ENCODE measurements around the gene MAST4. TPM values are rescaled to one million over a fixed set of nuclear protein-coding genes. Genes with fewer than 3 reads are reported as not detected.
A peak's percentile ranks its signal among the peaks of the same experiment; 100 is the strongest.

MAST4 gene
- total RNA-seq, 1 experiment from 2014 or later: 3.3 TPM

DNA sequence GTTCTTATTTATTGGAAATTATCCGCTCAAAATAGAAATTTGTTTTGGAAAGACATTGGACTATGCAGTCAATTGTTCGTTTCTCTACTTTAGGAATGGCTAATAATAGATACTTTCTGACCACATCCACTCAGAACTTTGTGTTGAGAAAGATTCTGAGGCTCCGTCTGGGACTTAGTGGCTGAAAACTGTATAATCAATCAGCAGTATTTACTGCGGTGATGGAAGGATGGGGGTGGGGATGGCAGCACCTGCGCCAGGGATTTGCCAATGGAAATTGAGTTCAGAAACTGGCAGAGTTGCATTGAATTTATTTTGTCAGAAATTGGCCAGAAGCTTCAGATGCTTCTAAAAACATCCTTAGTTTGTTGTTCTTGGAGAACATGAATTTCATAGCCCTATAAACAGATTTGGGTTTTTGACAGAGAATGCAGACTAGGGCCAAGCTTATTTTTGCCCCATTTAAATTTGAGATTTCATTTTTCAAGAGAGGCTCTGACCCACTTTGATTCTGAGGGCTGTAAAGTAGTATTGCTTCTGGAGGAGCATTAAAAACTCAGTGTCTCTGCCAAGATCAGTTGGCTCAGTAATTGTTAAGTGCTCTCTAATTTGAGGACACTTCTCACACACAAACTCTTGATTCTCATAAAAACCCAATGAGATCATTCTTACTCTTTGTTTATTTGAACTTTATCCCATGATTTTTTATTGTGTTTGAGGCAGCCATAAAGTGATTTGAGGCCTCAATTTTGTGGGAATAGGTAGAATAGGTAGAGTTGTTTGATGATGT is 385.3 kb downstream of the MAST4 start:
- Histone ChIP-seq H3K27me3 (no peaks in the 10 kb centered on the region), H3K27ac (no peak overlapping the region)
- no peak for DNase-seq

DNA sequence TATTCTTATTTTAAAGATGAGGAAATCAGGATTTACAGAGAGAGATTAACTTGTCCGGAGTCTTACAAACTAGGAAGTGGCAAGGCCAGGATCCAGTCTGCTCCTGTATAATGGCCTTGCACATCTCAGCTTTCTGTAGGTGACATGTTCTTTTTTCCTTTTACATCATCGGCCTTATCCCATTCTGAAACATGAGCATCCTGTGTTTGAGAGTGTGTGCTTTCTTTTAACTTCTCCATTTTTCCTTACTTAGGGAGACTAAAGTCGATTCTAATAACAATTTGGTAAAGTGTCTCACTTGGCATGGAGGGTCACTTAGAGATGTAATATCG is 385.8 kb downstream of the MAST4 start:
- Histone ChIP-seq H3K27me3 (no peaks in the 10 kb centered on the region), H3K36me3 (no peaks in the 10 kb centered on the region), H3K4me1 (no peaks in the 10 kb centered on the region), H3K27ac (no peak overlapping the region), H3K9me3 (replicated peaks) (no peaks in the 10 kb centered on the region), H3K4me3 (no peak overlapping the region)
- DNase-seq: no peak

More for the DNA sequence above, 385.3 kb downstream of the MAST4 start:
- no peaks in the 10 kb centered on the region for H3K36me3 ChIP-seq
- no peaks in the 10 kb centered on the region for H3K4me1 ChIP-seq
- no peaks in the 10 kb centered on the region for H3K9me3 ChIP-seq (replicated peaks)
- no peak overlapping the region for H3K4me3 ChIP-seq

DNA sequence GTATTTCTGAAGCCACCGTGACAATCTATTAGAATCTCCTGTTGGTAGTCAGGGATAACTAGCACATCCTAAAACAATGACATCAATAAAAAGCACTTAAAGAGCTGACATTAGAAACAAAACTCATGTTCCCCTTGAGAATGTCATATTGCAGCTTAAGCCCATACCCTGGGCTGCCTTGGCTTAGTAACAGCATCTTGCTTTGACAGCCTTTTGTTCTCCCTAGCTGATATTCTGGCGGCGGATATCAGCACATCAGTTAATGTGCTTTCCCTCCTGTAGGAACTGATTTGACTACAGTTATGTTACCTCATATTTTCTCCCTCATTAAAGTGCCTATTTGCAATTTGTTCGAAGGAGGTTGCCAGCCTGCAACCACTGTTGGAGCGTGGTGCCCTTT is 386.3 kb downstream of the MAST4 start:
- H3K27me3 ChIP-seq: no peaks in the 10 kb centered on the region
- DNase-seq: no peak
- no peak overlapping the region for H3K27ac ChIP-seq
- no peak overlapping the region for H3K4me3 ChIP-seq
- no peaks in the 10 kb centered on the region for H3K9me3 ChIP-seq (replicated peaks)
- no peaks in the 10 kb centered on the region for H3K36me3 ChIP-seq
- H3K4me1 ChIP-seq: no peaks in the 10 kb centered on the region

DNA sequence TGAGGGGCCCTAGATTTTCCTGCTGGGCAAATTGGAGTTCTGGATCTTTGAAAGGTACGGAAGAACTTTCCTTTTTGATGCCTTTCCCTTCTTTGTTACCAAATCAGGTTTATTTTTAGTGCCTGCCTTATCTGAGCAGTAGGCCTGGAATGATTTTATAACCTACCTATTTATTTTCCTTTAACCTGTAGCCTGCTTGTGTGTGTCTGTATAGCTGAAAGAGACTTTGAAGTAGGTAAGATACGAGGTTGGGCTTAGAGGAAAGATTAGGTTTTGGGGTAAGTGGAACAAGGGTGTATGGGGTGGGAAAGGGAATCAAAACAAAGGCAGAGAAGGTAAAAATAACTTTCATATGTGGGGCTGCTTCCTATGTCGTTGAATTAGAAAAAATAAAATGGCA is 389.2 kb downstream of the MAST4 start:
- no peak for DNase-seq
- no peak overlapping the region for H3K27ac ChIP-seq
- H3K27me3 ChIP-seq: no peaks in the 10 kb centered on the region
- no peaks in the 10 kb centered on the region for H3K9me3 ChIP-seq (replicated peaks)
- H3K4me1 ChIP-seq: no peaks in the 10 kb centered on the region
- H3K36me3 ChIP-seq: no peaks in the 10 kb centered on the region
- H3K4me3 ChIP-seq: no peak overlapping the region

DNA sequence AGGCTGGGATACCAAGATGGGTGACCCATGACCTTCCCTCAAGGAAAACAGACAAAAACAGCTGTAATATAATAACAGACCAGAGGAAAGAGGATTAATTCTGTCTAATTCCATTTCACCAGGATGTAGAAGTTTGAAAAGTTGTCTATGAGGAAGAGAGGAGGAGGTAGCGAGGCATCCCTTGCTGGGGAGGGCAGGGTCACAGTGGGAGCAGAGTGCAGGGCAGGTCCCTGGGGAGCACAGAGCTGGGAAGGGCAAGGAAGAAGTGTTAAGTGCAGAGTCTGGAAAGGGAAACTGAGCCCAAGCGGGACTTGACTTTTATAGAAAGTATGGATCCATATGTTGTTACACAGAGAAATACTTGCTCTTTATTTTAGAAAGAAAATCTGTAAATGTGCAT is 389.8 kb downstream of the MAST4 start:
- Histone ChIP-seq H3K27ac (no peak overlapping the region), H3K27me3 (no peaks in the 10 kb centered on the region), H3K4me3 (no peak overlapping the region), H3K9me3 (replicated peaks) (no peaks in the 10 kb centered on the region), H3K4me1 (no peaks in the 10 kb centered on the region), H3K36me3 (no peaks in the 10 kb centered on the region)
- no peak for DNase-seq

DNA sequence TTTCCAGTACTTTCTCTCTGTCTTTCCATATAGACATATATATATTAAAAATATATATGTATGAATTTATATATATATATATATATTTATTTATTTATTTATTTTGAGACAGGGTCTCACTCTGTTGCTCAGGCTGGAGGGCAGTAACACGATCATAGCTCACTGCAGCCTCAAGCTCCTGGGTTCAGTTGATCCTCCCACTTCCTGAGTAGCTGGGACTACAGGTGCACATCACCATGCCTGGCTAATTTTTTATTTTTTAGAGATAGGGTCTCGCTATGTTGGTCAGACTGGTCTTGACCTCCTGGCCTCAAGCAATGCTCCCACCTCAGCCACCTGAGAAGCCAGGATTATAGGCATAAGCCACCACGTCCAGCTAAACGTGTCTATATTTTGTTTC is 390.3 kb downstream of the MAST4 start:
- H3K4me3 ChIP-seq: no peak overlapping the region
- no peaks in the 10 kb centered on the region for H3K4me1 ChIP-seq
- H3K9me3 ChIP-seq (replicated peaks): no peaks in the 10 kb centered on the region
- no peaks in the 10 kb centered on the region for H3K27me3 ChIP-seq
- H3K27ac ChIP-seq: no peak overlapping the region
- DNase-seq: no peak
- H3K36me3 ChIP-seq: no peaks in the 10 kb centered on the region

DNA sequence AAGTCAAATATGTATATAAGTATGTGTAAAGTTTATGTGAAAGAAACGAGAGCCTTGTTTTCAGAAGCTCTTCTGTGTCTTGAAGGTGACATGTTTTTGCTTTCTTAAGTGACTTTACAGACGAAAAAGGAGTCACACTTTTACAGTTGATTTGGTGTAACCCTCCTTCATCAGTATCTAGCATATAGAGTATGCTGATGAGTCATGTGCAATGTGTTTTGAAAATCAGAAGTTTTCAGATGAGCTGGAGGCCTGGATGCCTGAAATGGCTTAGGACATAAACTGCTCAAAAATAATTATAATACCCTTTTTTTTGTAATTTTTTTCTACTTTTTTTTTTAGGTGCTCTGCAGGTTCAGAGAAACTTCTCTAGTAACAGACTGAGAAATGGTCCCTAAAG is 390.9 kb downstream of the MAST4 start:
- H3K4me1 ChIP-seq: no peaks in the 10 kb centered on the region
- no peak for DNase-seq
- H3K9me3 ChIP-seq (replicated peaks): no peaks in the 10 kb centered on the region
- H3K27ac ChIP-seq: no peak overlapping the region
- H3K4me3 ChIP-seq: no peak overlapping the region
- no peaks in the 10 kb centered on the region for H3K27me3 ChIP-seq
- no peaks in the 10 kb centered on the region for H3K36me3 ChIP-seq

DNA sequence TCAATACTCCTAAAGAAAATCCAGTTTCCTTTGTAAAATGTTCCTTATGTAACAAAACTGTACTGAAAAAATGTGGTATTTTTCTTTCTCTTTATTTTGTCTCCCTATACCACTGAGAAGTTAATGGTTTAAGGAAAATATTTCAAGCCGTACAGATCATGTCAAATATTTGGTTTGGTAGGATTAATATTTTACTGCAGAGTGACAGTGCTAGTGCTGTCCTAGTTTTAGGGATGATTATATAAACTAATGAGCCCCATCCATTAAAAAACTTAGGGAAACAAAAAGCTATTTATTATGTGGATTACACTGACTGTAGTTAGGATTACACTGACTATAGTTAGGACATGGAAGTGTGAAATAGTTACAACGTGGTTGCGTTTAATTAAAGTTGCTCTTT is 391.3 kb downstream of the MAST4 start:
- Histone ChIP-seq H3K36me3 (no peaks in the 10 kb centered on the region), H3K9me3 (replicated peaks) (no peaks in the 10 kb centered on the region), H3K27me3 (no peaks in the 10 kb centered on the region), H3K4me1 (no peaks in the 10 kb centered on the region), H3K27ac (no peak overlapping the region), H3K4me3 (no peak overlapping the region)
- DNase-seq: no peak

DNA sequence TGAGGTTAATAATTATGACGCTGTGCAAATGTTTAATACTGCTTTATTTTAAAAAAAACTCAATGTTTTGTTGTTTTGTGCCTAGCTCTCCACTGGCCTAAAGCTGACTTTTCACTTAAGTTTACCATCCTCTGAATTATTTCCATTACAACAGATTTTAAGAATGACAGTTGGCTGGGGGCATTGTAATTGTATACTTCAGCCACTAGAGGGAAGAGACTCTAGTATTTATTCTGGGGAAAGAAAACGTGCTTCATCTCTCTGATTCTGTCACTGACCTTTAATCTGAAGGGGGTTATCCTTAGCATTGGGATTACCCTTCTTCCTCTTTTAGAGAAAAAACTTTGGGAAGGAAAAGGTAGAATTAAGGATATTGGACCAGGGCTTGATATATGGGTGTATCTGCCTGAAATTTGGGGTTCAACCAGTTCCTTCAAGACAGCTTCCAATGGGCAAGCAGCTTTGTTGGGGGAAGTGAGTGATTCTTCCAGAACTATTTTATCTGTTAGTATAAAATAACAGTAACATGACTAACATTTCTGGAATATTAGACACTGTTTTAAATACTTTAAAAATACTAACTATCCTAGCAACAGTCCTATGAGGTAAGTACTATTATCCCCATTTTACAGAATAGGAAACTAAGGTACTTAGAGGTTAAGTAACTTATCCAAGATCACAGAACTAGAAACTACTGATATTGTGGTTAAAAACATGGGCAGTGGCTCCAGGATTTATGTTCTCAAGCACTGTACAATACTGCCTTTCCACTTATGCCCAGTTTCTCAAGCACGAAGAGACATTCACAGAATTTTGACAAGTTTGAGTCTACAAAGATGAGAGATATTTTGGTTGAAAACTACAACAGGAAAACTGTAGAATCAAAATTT is 392.0 kb downstream of the MAST4 start:
- DNase-seq: peak in 1 of 2 experiments; percentile 45
- Histone ChIP-seq H3K9me3 (replicated peaks) (no peaks in the 10 kb centered on the region), H3K4me1 (no peaks in the 10 kb centered on the region), H3K27ac (no peak overlapping the region), H3K36me3 (no peaks in the 10 kb centered on the region), H3K4me3 (no peak overlapping the region), H3K27me3 (no peaks in the 10 kb centered on the region)

DNA sequence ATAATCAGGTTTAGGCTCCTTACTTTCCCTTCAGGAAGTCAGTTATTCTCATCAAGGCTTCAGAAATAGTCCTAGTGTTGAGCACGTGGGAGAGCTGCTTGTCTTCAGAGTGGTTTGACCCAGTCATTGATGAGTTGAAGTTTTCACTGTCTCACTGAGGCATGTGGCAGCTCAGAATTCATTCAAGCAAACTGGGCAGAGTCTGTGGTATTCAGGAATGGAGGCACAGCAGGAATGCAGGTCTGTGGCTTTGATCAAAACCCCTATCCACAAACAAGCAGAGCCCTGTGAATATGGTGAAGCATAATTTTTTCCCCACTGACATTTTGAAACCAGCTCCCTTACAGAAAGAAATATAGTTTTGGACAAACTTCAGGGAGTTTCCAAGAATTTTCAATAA is 393.1 kb downstream of the MAST4 start:
- DNase-seq: peak; percentile 6 to 40
- H3K4me3 ChIP-seq: no peak overlapping the region
- H3K36me3 ChIP-seq: no peaks in the 10 kb centered on the region
- no peak overlapping the region for H3K27ac ChIP-seq
- H3K27me3 ChIP-seq: no peaks in the 10 kb centered on the region
- no peaks in the 10 kb centered on the region for H3K9me3 ChIP-seq (replicated peaks)
- H3K4me1 ChIP-seq: no peaks in the 10 kb centered on the region

DNA sequence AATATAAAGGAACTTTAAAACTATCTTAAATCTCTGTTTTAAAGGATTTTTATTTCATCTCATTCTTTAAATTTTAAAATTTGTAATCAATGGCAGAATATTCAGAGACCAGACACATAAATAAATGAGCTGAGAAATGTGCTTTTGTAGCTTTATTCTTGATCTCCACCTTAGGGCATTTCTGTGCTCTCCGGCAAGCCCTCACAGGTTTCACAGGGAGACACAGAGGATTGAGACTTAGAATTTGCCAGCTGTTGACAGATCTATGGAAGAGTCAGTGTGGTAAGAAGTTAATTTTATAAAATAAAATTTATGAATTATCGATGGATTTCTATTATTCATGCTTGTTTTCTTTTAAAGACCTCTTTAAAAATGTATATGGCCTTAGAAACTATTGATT is 393.6 kb downstream of the MAST4 start:
- Histone ChIP-seq H3K4me3 (no peak overlapping the region), H3K27ac (no peak overlapping the region), H3K9me3 (replicated peaks) (no peaks in the 10 kb centered on the region), H3K27me3 (no peaks in the 10 kb centered on the region), H3K4me1 (no peaks in the 10 kb centered on the region), H3K36me3 (no peaks in the 10 kb centered on the region)
- no peak for DNase-seq

DNA sequence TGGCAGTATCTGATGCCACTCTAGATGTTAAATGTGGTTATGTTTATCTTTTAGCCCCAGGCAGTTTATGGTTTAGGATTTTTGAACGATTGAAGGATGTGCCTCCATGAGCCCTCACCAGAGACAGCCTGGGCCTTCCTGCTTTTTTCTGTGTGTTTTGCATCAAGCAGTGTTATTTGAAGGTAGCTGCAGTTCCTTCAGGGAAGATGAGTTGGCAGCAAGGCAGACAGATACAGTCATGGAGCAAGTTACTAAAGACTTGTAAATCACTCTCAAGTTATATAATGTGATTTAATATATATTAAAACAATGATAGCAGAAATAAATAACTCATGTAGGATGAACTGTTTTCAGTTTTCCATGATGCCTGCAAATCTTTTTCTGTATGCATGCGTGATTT is 395.6 kb downstream of the MAST4 start:
- no peak overlapping the region for H3K27ac ChIP-seq
- no peak for DNase-seq
- H3K36me3 ChIP-seq: no peaks in the 10 kb centered on the region
- no peaks in the 10 kb centered on the region for H3K9me3 ChIP-seq (replicated peaks)
- no peaks in the 10 kb centered on the region for H3K27me3 ChIP-seq
- no peaks in the 10 kb centered on the region for H3K4me1 ChIP-seq
- no peak overlapping the region for H3K4me3 ChIP-seq

DNA sequence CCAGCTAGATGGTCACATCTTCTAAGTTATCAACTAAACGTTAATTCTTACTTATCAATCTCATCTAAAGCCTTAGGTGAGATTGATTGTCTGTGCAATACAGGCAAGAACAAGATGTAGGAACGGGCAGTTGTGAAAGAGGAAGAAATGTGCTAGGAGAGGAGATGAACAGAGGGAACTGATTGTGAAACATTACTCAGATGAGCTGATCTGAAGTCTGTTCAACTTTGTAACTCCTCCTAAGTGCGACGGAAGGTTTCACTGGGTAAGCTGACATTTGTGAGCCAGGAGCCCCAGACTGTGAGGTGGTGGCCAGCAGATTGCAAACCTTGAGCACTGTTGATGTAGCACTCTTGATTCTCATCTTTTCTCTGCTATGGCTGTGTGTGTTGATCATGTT is 396.4 kb downstream of the MAST4 start:
- no peaks in the 10 kb centered on the region for H3K36me3 ChIP-seq
- no peak overlapping the region for H3K27ac ChIP-seq
- no peaks in the 10 kb centered on the region for H3K9me3 ChIP-seq (replicated peaks)

DNA sequence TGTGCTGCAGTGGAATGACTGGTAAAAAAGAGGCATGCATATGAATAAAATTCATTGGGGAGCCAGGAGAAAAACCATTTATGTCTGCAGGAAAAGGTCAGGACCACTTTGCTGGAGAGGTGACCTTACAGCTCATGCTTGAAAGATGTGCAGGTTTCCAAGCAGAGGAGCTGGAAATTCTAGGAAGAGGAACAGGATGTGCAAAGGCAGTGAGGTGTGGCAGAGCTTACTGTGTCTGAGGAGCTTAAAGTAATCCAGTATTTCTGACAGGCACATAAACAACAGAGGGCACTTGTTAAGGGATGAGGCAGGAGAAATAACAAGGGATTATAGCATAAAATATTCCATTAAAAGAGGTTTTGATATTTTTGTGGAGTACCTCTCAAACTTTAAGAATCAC is 397.3 kb downstream of the MAST4 start:
- Histone ChIP-seq H3K4me3 (no peak overlapping the region), H3K9me3 (replicated peaks) (no peaks in the 10 kb centered on the region), H3K27me3 (no peaks in the 10 kb centered on the region), H3K27ac (no peak overlapping the region), H3K4me1 (no peaks in the 10 kb centered on the region), H3K36me3 (no peaks in the 10 kb centered on the region)
- no peak for DNase-seq

More for the DNA sequence above, 396.4 kb downstream of the MAST4 start:
- Histone ChIP-seq H3K4me3 (no peak overlapping the region), H3K27me3 (no peaks in the 10 kb centered on the region), H3K4me1 (no peaks in the 10 kb centered on the region)
- DNase-seq: no peak

DNA sequence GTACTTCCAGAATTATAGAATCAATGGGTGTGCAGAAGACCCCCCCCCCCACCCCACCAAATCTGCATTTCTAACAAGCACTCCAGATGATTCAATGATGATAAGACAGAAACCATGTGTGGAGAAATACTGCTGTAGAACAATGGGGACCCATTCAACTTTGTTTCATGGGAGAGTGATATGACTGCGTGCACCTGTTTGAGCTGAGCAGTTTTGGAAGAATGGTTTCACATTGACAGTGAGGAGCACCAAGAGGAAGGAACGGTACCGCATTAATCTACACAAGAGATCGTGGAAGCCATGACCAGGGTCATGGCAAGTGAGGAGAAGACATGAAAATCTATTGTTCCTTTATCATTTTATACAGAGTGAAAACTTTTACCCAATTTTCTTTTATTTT is 397.7 kb downstream of the MAST4 start:
- H3K36me3 ChIP-seq: no peaks in the 10 kb centered on the region
- no peak overlapping the region for H3K4me3 ChIP-seq

More for the DNA sequence above, 397.7 kb downstream of the MAST4 start:
- no peaks in the 10 kb centered on the region for H3K9me3 ChIP-seq (replicated peaks)
- no peaks in the 10 kb centered on the region for H3K4me1 ChIP-seq
- no peaks in the 10 kb centered on the region for H3K27me3 ChIP-seq
- DNase-seq: peak in 1 of 2 experiments; percentile 18
- no peak overlapping the region for H3K27ac ChIP-seq

Measured in SJCRH30 (cell line).